GM10248 (cell line): ENCODE measurements around the gene KCNG2.
"Not testable (repeated sequence)": the region's sequence is repeated elsewhere in the genome, so short reads cannot be mapped to it uniquely, and the experiment has no call there.

Source experiments
- CTCF ChIA-PET: fragments of 300-600 bp; sonication (Branson Sonifier 250); formaldehyde crosslinking; extraction: SDS; loops from one replicate; lab custom pipeline; 2021; ENCODE audit warnings: antibody characterized with exemption; lab: Yijun Ruan, JAX
- POLR2A ChIA-PET: fragments of 350-650 bp; sonication (Branson Sonifier 250); formaldehyde crosslinking; extraction: SDS; loops from one replicate; lab custom pipeline; 2020; ENCODE audit warnings: antibody characterized with exemption; lab: Yijun Ruan, JAX
- DNase-seq: peaks from one replicate; pipeline ENCODE4 v3.0.0; 2012; ENCODE audit errors: extremely low spot score
- CTCF ChIP-seq: IDR thresholded peaks from 2 replicates; pipeline ENCODE4 v1.5.1; 2012; ENCODE audit warnings: mild to moderate bottlenecking, low read depth; ENCODE audit errors: extremely low read depth, missing control alignments, control extremely low read depth

Gene KCNG2

DNA sequence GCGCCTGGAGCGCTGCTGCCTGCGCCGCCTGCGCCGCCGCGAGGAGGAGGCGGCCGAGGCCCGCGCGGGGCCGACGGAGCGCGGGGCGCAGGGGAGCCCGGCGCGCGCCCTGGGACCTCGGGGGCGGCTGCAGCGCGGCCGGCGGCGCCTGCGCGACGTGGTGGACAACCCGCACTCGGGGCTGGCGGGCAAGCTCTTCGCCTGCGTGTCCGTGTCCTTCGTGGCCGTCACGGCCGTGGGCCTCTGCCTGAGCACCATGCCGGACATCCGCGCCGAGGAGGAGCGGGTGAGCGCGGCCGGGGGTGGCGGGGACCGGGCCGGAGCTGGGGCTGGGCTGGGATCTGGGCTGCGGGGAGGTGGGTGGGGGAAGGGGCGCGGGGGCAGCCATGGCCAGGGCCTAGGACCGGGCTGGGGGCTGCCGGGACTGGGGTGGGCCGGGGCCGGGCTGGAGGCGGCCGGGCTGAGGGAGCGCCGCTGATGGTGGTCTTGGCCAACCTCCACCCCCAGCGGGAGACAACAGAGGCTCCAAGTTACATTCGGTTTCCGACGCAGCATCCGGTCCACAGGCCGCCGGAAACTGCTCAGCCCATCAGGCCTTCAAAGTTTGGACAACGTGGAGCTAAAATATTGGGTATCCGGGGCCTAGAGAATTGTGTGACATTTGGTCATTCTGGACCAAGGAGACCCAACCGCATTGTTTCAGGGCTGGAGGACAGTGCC is 66.4 kb downstream of the KCNG2 start:
- TF ChIP-seq CTCF: no peak
- POLR2A ChIA-PET: no interaction called here
- CTCF ChIA-PET: no interaction called here
- DNase-seq: no peak

GRCh38 chr18:79864955-79865354 is 67.2 kb downstream of the KCNG2 start:
- POLR2A ChIA-PET, CTCF ChIA-PET, DNase-seq: not testable (repeated sequence)

DNA sequence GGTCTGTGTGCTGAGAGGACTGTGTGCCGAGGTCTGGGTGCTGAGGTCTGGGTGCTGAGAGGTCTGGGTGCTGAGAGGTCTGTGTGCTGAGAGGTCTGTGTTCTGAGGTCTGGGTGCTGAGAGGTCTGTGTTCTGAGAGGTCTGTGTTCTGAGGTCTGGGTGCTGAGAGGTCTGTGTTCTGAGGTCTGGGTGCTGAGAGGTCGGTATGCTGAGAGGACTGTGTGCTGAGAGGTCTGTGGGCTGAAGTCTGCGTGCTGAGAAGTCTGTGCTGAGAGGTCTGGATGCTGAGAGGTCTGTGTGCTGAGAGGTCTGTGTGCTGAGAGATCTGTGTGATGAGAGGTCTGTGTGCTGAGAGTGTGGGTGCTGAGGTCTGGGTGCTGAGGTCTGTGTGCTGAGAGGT is 68.2 kb downstream of the KCNG2 start:
- CTCF ChIA-PET, DNase-seq, POLR2A ChIA-PET: not testable (repeated sequence)

GRCh38 chr18:79866889-79867574 is 69.3 kb downstream of the KCNG2 start:
- CTCF ChIA-PET: interaction anchor here (1.1 kb wide), 1 partner anchor 8 kb away, joined by 3 read pairs; no protein-coding TSS in a partner anchor

DNA sequence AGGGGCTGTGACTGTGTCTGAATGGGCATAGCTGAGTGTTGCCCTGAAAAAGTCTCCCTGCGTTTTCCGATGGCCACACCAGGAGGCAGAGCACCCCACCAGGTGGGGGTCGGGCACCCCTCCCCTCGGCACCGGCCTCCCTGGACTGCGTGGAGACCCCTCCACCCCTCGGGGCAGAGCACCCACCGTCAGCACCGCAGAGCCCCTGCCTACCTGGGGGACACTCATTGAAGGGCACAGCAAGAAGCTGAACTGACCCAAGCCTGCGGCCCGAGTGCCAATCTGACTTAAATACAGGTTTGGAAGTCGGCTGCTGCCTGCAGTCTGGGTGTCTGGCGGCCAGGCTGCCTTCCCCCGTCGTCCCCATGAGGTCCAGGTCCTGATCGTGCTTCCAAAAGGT is 69.9 kb downstream of the KCNG2 start:
- ChIA-PET CTCF (interaction anchor here (1.1 kb wide), 1 partner anchor 9 kb away, joined by 3 read pairs; no protein-coding TSS in a partner anchor), POLR2A (interaction anchor here (0.6 kb wide), 1 partner anchor 195 kb away, joined by 3 read pairs; no protein-coding TSS in a partner anchor)
- TF ChIP-seq CTCF: no peak
- DNase-seq: no peak

More at GRCh38 chr18:79866889-79867574, 69.3 kb downstream of the KCNG2 start:
- POLR2A ChIA-PET: interaction anchor here (0.6 kb wide), 1 partner anchor 194 kb away, joined by 3 read pairs; no protein-coding TSS in a partner anchor
- DNase-seq: no peak
- TF ChIP-seq CTCF: no peak

DNA sequence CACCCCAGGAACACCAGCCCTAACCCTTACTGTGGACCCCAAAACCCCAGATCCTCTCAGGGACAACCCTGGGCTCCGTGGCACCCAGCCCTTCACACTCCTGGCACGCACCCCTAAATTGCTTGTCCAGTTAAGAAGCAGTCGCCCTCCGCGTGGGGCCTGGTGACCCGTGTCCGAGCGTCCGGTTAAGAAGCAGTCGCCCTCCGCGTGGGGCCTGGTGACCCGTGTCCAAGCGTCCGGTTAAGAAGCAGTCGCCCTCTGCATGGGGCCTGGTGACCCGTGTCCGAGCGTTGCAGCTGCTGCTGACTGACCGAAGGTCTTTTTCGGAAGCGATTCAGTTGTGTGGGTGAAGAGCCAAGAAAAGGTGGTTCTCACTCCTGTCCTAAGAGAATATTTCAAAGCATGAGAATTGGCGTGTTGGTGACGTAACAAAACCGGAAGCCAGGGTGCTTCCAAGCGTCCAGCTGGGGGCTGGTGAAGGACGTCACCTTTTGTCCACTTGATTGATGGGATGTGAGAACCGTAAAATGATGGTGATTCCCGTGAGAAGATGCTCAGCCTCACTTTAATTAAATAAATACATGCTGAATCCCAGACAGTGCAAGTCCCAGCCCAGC is 70.5 kb downstream of the KCNG2 start:
- POLR2A ChIA-PET: no interaction called here
- no peak for DNase-seq
- TF ChIP-seq CTCF: no peak
- CTCF ChIA-PET: no interaction called here

DNA sequence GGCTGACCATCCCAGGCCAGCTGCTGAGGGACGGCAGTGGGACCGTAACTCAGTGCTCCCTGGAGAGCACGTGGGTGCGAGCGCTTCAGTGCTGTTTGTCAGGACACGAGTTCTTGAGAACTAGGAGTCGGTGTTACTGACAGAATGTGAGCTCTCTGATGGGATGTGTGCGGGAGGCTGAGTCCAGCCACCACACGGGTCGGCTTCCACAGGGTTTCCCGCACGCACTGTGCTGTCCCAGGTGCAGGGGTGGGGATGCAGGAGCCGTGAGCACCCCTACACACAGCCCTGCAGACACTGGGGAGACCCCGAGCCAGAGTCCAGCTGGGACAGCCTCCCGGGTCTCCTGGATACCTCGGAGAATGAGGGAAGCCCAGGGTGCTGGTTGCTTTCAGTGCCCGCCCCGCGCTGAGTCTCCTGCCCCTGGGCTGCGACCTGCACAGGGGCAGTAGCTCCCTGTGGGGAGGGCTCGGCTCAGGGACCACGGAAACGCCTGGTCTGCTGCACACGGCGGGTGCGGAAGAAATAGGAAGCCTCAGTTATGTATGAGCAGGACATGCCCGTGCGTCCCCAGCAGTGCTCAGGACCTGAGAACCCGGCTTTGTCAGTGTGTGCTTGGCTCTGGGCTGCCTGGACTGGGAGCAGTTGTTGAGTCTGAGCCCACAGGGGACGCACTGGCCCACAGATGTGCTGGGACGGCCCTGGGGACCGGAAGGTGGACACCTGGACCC is 71.2 kb downstream of the KCNG2 start:
- DNase-seq: no peak
- POLR2A ChIA-PET: no interaction called here
- no peak for TF ChIP-seq CTCF
- CTCF ChIA-PET: no interaction called here
